Ishikawa (cell line): Measurements from ENCODE around the gene SGSM1.

Experiments used
- CEBPB ChIP-seq: IDR thresholded peaks from 2 replicates; pipeline ENCODE4 v1.6.1; 2012
- CREB1 ChIP-seq: IDR thresholded peaks from 2 replicates; pipeline ENCODE4 v1.6.1; 2012; ENCODE audit warnings: low read depth
- EGR1 ChIP-seq: IDR thresholded peaks from 2 replicates; pipeline ENCODE4 v1.6.1; 2012
- EP300 ChIP-seq: IDR thresholded peaks from 2 replicates; pipeline ENCODE4 v1.6.1; 2012; ENCODE audit warnings: borderline replicate concordance
- FOXM1 ChIP-seq: IDR thresholded peaks from 2 replicates; pipeline ENCODE4 v1.6.1; 2012; ENCODE audit warnings: low read depth, borderline replicate concordance
- MAX ChIP-seq: IDR thresholded peaks from 2 replicates; pipeline ENCODE4 v1.6.1; 2012
- NFIC ChIP-seq: IDR thresholded peaks from 2 replicates; pipeline ENCODE4 v1.6.1; 2012
- RAD21 ChIP-seq: IDR thresholded peaks from 2 replicates; pipeline ENCODE4 v1.6.1; 2012; ENCODE audit warnings: low read depth
- REST ChIP-seq: IDR thresholded peaks from 2 replicates; pipeline ENCODE4 v1.6.1; 2012; ENCODE audit warnings: low read depth, mild to moderate bottlenecking
- TAF1 ChIP-seq: IDR thresholded peaks from 2 replicates; pipeline ENCODE4 v1.6.1; 2012; ENCODE audit warnings: low read depth, mild to moderate bottlenecking
- TCF12 ChIP-seq: IDR thresholded peaks from 2 replicates; pipeline ENCODE4 v1.6.1; 2012; ENCODE audit warnings: low read depth
- TEAD4 ChIP-seq: IDR thresholded peaks from 2 replicates; pipeline ENCODE4 v1.6.1; 2012
- USF1 ChIP-seq: IDR thresholded peaks from 2 replicates; pipeline ENCODE4 v1.6.1; 2012
- YY1 ChIP-seq: IDR thresholded peaks from 2 replicates; pipeline ENCODE4 v1.6.1; 2012; ENCODE audit warnings: low read depth
- ZBTB7A ChIP-seq: IDR thresholded peaks from 2 replicates; pipeline ENCODE4 v1.6.1; 2012; ENCODE audit warnings: low read depth

SGSM1 gene

GRCh38 chr22:24878969-24879368 is 73.0 kb downstream of the SGSM1 start:
- TF ChIP-seq RAD21: no peak
- TF ChIP-seq USF1: peak; percentile 58

GRCh38 chr22:24883432-24883831 is 77.4 kb downstream of the SGSM1 start:
- TF ChIP-seq REST (no peak), CREB1 (no peak), ZBTB7A (no peak), YY1 (no peak), NFIC (no peak), TCF12 (no peak), EP300 (no peak), CEBPB (no peak), MAX (no peak), FOXM1 (no peak)

GRCh38 chr22:24887260-24887659 is 81.2 kb downstream of the SGSM1 start:
- TF ChIP-seq TEAD4 (no peak), REST (no peak), TAF1 (no peak), NFIC (no peak)

GRCh38 chr22:24893341-24894070 is 87.5 kb downstream of the SGSM1 start:
- TF ChIP-seq ZBTB7A (no peak), EP300 (no peak), TEAD4 (no peak), RAD21 (no peak), CREB1 (no peak), CEBPB (no peak), NFIC (no peak), REST (no peak), TAF1 (no peak), YY1 (no peak), USF1 (no peak), TCF12 (no peak), EGR1 (no peak), FOXM1 (no peak), MAX (no peak)

- TF ChIP-seq ZBTB7A (no peak), TAF1 (no peak), CREB1 (no peak), TEAD4 (peak; percentile 49), NFIC (peak; percentile 95), CEBPB (peak; percentile 91), EP300 (peak; percentile 53; the same call in 1 of the 2 replicates), MAX (peak; percentile 94), USF1 (peak; percentile 83), YY1 (no peak), TCF12 (peak; percentile 88), EGR1 (no peak), RAD21 (peak; percentile 1; the same call in 1 of the 2 replicates), FOXM1 (peak; percentile 48; the same call in 1 of the 2 replicates), REST (0 out of 2 replicates have a peak, but pooled peaks have one; percentile 6)
These were observed 88.4 kb downstream of the SGSM1 start for GRCh38 chr22:24894220-24894975.
